Measurements from ENCODE around the gene MCTP2.

- TF ChIP-seq CTCF (IDR thresholded peaks at IDR 0.05; ENCODE audit: low read depth, low read length, poor library complexity, severe bottlenecking) = peak; percentile 26
- no peak for TF ChIP-seq EZH2phosphoT487 (IDR thresholded peaks at IDR 0.05; ENCODE audit: borderline replicate concordance, low read length)
These were observed 56.5 kb downstream of the MCTP2 start for GRCh38 chr15:94287794-94288246.

All from DOHH2 (cell line).